Spleen (tissue), 11 donors: ENCODE measurements around the gene SERPINA1. TPM values are rescaled to one million over a fixed set of nuclear protein-coding genes. Genes with fewer than 3 reads are reported as not detected.

Experiments used
- DNase-seq: peaks from one replicate; pipeline ENCODE4 v3.0.0-alpha.2; 2020
- H3K27ac ChIP-seq, 8 donors: fragments of 200-600 bp; sonication (generic) in 7 of 8; 1 replicate in 4 of 8; 2 replicates in 4 of 8; pipeline versions ENCODE4 v1.5.0 to v1.8.0; 2016 to 2021; ENCODE audit warnings: inconsistent platforms in 4 of 8, mild to moderate bottlenecking in 4 of 8, moderate library complexity in 1 of 8
- H3K27me3 ChIP-seq, 7 donors: fragments of 200-600 bp; sonication (generic) in 6 of 7; replicated peaks in 1 of 7; 1 replicate in 4 of 7; 2 replicates in 3 of 7; pipeline versions ENCODE4 v1.5.0 to v1.8.0; 2016 to 2021; ENCODE audit warnings: inconsistent platforms in 3 of 7, mild to moderate bottlenecking in 1 of 7
- H3K36me3 ChIP-seq, 6 donors: fragments of 200-600 bp; sonication (generic) in 5 of 6; 1 replicate in 4 of 6; 2 replicates in 2 of 6; pipeline versions ENCODE4 v1.5.0 to v1.8.0; 2016 to 2021; ENCODE audit warnings: inconsistent platforms in 2 of 6
- H3K4me1 ChIP-seq, 6 donors: fragments of 200-600 bp; sonication (generic) in 5 of 6; 1 replicate in 3 of 6; 2 replicates in 3 of 6; pipeline versions ENCODE4 v1.5.0 to v1.8.0; 2016 to 2021; ENCODE audit warnings: inconsistent platforms in 3 of 6
- H3K4me3 ChIP-seq, 8 donors: fragments of 200-600 bp; sonication (generic) in 7 of 8; 1 replicate in 4 of 8; 2 replicates in 4 of 8; pipeline versions ENCODE4 v1.5.0 to v1.8.0; 2016 to 2021; ENCODE audit warnings: inconsistent platforms in 4 of 8, mild to moderate bottlenecking in 4 of 8, moderate library complexity in 2 of 8
- H3K9me3 ChIP-seq, 8 donors: fragments of 200-600 bp; sonication (generic) in 7 of 8; 1 replicate in 4 of 8; 2 replicates in 4 of 8; pipeline versions ENCODE4 v1.5.0 to v1.8.0; 2016 to 2021; ENCODE audit warnings: inconsistent platforms in 4 of 8
- CTCF ChIP-seq, 11 experiments: fragments of 200-600 bp in 7 of 11; fragments of 450-650 bp in 4 of 11; sonication (generic) in 4 of 11; IDR thresholded peaks in 8 of 11; conservative IDR thresholded peaks in 3 of 11; 1 replicate in 7 of 11; 2 replicates in 4 of 11; pipeline versions ENCODE4 v1.4.0 to v1.8.0; 2016 to 2021; ENCODE audit warnings: antibody characterized with exemption in 11 of 11, inconsistent platforms in 4 of 11, mild to moderate bottlenecking in 1 of 11
- POLR2A ChIP-seq, 3 donors: fragments of 450-650 bp; IDR thresholded peaks; one replicate each; pipeline ENCODE4 v1.5.1; 2017; ENCODE audit warnings: antibody characterized with exemption in 3 of 3, mild to moderate bottlenecking in 1 of 3
- POLR2AphosphoS5 ChIP-seq, 3 donors: sonication (generic); formaldehyde crosslinking; IDR thresholded peaks; one replicate each; pipeline ENCODE4 v1.5.1; 2017; ENCODE audit warnings: antibody characterized with exemption in 3 of 3
- WGBS, 5 donors: extraction: QIAGEN DNeasy Blood & Tissue Kit in 3 of 5; methylation state at CpG; one replicate each; pipeline versions ENCODE4 v1.1.5 to v1.1.7; 2013 to 2018; 5-methylcytosine and 5-hydroxymethylcytosine counted together
- intact Hi-C: fragments of 100-400 bp; cut with DNase I; formaldehyde crosslinking; loops from one replicate; pipeline ENCODE4 v1.15.0; 2023; ENCODE audit warnings: low total_unique reads
- polyA plus RNA-seq, 3 donors: library from polyadenylated mRNA; stranded (reverse); fragments of 200-250 nt; gene quantifications; one replicate each; pipeline ENCODE4 v1.2.1, GENCODE V29; 2013
- total RNA-seq, 7 donors: library from RNA; depleted of rRNA in 3 of 7; stranded (reverse); fragments of >200 nt in 3 of 7; fragmentation: NEBNext Ultra II Directional in 4 of 7; extraction: Animal tissue kit (Norgen Biotek cat#: 25700) in 4 of 7; gene quantifications; one replicate each; pipeline versions ENCODE4 v1.1.0 to v1.2.1, GENCODE V29; 2016 to 2021
- donor health status: healthy with polysubstance abuse.
- donor health status: DM: no; HTN: no; CAD: no; lungs with moderate emphysema.
- donor health status: DM: no; HTN: no; CAD: no.
- donor health status: Bipolar disorder and iron deficiency.
- donor health status: healthy.
- donor health status: DM: no; HTN: no; CAD: no.
- donor health status: DM: yes; HTN: yes; CAD: no.

SERPINA1 gene
- total and polyA plus RNA-seq, 10 donors: 28.4 to 701 (median 203) TPM

- no peak for DNase-seq
- 87 to 94% (median 91%) methylated on average over 5 of the region's 5 CpGs for WGBS, 5 donors
- TF ChIP-seq POLR2A (IDR thresholded peaks at IDR 0.05) (no peak), POLR2AphosphoS5 (IDR thresholded peaks at IDR 0.05) (no peak), CTCF (IDR thresholded peaks at IDR 0.05 in 8 of 11, conservative IDR thresholded peaks at IDR 0.05 in 3 of 11) (no peak)
- Histone ChIP-seq H3K4me3 (no peak overlapping the region), H3K27ac (no peak overlapping the region), H3K27me3 (peaks cover 0 to 18% (median 0%) of the 10 kb centered on the region in 7 donors), H3K4me1 (no peaks in the 10 kb centered on the region), H3K9me3 (no peaks in the 10 kb centered on the region), H3K36me3 (no peaks in the 10 kb centered on the region)
- intact Hi-C loops: no loop called here
These were observed 56.9 kb downstream of the SERPINA1 start for GRCh38 chr14:94331462-94331861.

GRCh38 chr14:94330857-94331256, 57.5 kb downstream of the SERPINA1 start:
- no peak overlapping the region for H3K27ac ChIP-seq
- no peaks in the 10 kb centered on the region for H3K36me3 ChIP-seq
- intact Hi-C loops: no loop called here
- H3K27me3 ChIP-seq: peaks cover 0 to 18% (median 0%) of the 10 kb centered on the region in 7 donors
- DNase-seq: no peak
- H3K4me3 ChIP-seq: no peak overlapping the region
- H3K9me3 ChIP-seq: no peaks in the 10 kb centered on the region
- no peaks in the 10 kb centered on the region for H3K4me1 ChIP-seq
- TF ChIP-seq CTCF (IDR thresholded peaks at IDR 0.05 in 8 of 11, conservative IDR thresholded peaks at IDR 0.05 in 3 of 11) (no peak), POLR2AphosphoS5 (IDR thresholded peaks at IDR 0.05) (no peak)
- 60 to 68% (median 65%) methylated on average over 2 of the region's 2 CpGs for whole genome bisulfite sequencing, 5 donors

- Histone ChIP-seq H3K36me3 (no peaks in the 10 kb centered on the region), H3K9me3 (no peaks in the 10 kb centered on the region), H3K27ac (no peak overlapping the region), H3K27me3 (peaks cover 0 to 14% (median 0%) of the 10 kb centered on the region in 7 donors), H3K4me3 (no peak overlapping the region), H3K4me1 (no peaks in the 10 kb centered on the region)
- intact Hi-C loops: no loop called here
- no peak for DNase-seq
- TF ChIP-seq POLR2A (IDR thresholded peaks at IDR 0.05): no peak
- 73 to 93% (median 81%) methylated on average over 2 to 3 of the region's 3 CpGs for WGBS, 5 donors
These were observed 58.0 kb downstream of the SERPINA1 start for GRCh38 chr14:94330432-94330831.

GRCh38 chr14:94329857-94330256, 58.5 kb downstream of the SERPINA1 start:
- intact Hi-C loops: no loop called here
- no peaks in the 10 kb centered on the region for H3K36me3 ChIP-seq
- H3K27me3 ChIP-seq: peaks cover 0 to 9% (median 0%) of the 10 kb centered on the region in 7 donors
- no peaks in the 10 kb centered on the region for H3K9me3 ChIP-seq
- TF ChIP-seq CTCF (IDR thresholded peaks at IDR 0.05 in 8 of 11, conservative IDR thresholded peaks at IDR 0.05 in 3 of 11): no peak
- no peak for TF ChIP-seq POLR2A (IDR thresholded peaks at IDR 0.05)
- no peak for TF ChIP-seq POLR2AphosphoS5 (IDR thresholded peaks at IDR 0.05)
- 78 to 90% (median 84%) methylated on average over 4 of the region's 4 CpGs for WGBS, 5 donors
- no peak overlapping the region for H3K27ac ChIP-seq
- no peak for DNase-seq
- H3K4me3 ChIP-seq: no peak overlapping the region
- no peaks in the 10 kb centered on the region for H3K4me1 ChIP-seq

- peaks cover 0 to 7% (median 0%) of the 10 kb centered on the region in 7 donors for H3K27me3 ChIP-seq
- 69 to 93% (median 82%) methylated on average over 2 of the region's 2 CpGs for WGBS, 5 donors
- H3K36me3 ChIP-seq: no peaks in the 10 kb centered on the region
- no peak for TF ChIP-seq CTCF (IDR thresholded peaks at IDR 0.05 in 8 of 11, conservative IDR thresholded peaks at IDR 0.05 in 3 of 11)
- no peak for TF ChIP-seq POLR2A (IDR thresholded peaks at IDR 0.05)
- no peak for TF ChIP-seq POLR2AphosphoS5 (IDR thresholded peaks at IDR 0.05)
- H3K9me3 ChIP-seq: no peaks in the 10 kb centered on the region
- H3K27ac ChIP-seq: no peak overlapping the region
- H3K4me1 ChIP-seq: no peaks in the 10 kb centered on the region
- DNase-seq: no peak
- no peak overlapping the region for H3K4me3 ChIP-seq
- intact Hi-C loops: no loop called here
These were observed 60.2 kb downstream of the SERPINA1 start for GRCh38 chr14:94328196-94328595.
